Esophagus muscularis mucosa (tissue), 4 donors: ENCODE measurements around the gene SDK2. TPM values are rescaled to one million over a fixed set of nuclear protein-coding genes. Genes with fewer than 3 reads are reported as not detected.

Experiments used
- DNase-seq: peaks from one replicate; pipeline ENCODE4 v3.0.0-alpha.2; 2017; ENCODE audit errors: extremely low spot score
- H3K27ac ChIP-seq, 4 donors: fragments of 200-600 bp; sonication (generic); replicated peaks in 1 of 4; 1 replicate in 3 of 4; 2 replicates in 1 of 4; pipeline ENCODE4 v1.5.1; 2016 to 2019; ENCODE audit warnings: mild to moderate bottlenecking in 1 of 4
- H3K27me3 ChIP-seq, 4 donors: fragments of 200-600 bp; sonication (generic); one replicate each; pipeline versions ENCODE4 v1.5.1 to v1.6.0; 2016 to 2019
- H3K36me3 ChIP-seq, 4 donors: fragments of 200-600 bp; sonication (generic); one replicate each; pipeline ENCODE4 v1.5.1; 2016 to 2019
- H3K4me1 ChIP-seq, 4 donors: fragments of 200-600 bp; sonication (generic); one replicate each; pipeline ENCODE4 v1.5.1; 2016 to 2019
- H3K4me3 ChIP-seq, 4 donors: fragments of 200-600 bp; sonication (generic); 1 replicate in 2 of 4; 2 replicates in 2 of 4; pipeline ENCODE4 v1.5.1; 2016 to 2019; ENCODE audit warnings: mild to moderate bottlenecking in 4 of 4, moderate library complexity in 1 of 4
- H3K9me3 ChIP-seq, 4 donors: fragments of 200-600 bp; sonication (generic); 1 replicate in 3 of 4; 2 replicates in 1 of 4; pipeline ENCODE4 v1.5.1; 2016 to 2019
- CTCF ChIP-seq, 3 experiments: fragments of 200-600 bp in 2 of 3; fragments of 450-650 bp in 1 of 3; sonication (generic) in 2 of 3; IDR thresholded peaks; one replicate each; pipeline ENCODE4 v1.5.1; 2017 to 2019; ENCODE audit warnings: antibody characterized with exemption in 3 of 3, mild to moderate bottlenecking in 2 of 3, moderate library complexity in 1 of 3
- EP300 ChIP-seq: sonication (generic); formaldehyde crosslinking; IDR thresholded peaks from one replicate; pipeline ENCODE4 v1.6.1; 2017; ENCODE audit warnings: antibody characterized with exemption
- POLR2A ChIP-seq: fragments of 450-650 bp; IDR thresholded peaks from one replicate; pipeline ENCODE4 v1.6.1; 2017; ENCODE audit warnings: antibody characterized with exemption, moderate library complexity, mild to moderate bottlenecking, low read depth
- POLR2AphosphoS5 ChIP-seq, 2 donors: sonication (generic); formaldehyde crosslinking; IDR thresholded peaks; one replicate each; pipeline ENCODE4 v1.6.1; 2017; ENCODE audit warnings: antibody characterized with exemption in 2 of 2
- WGBS: methylation state at CpG from one replicate; pipeline ENCODE4 v1.1.5; 2018; 5-methylcytosine and 5-hydroxymethylcytosine counted together
- intact Hi-C: fragments of 100-400 bp; cut with DNase I; formaldehyde crosslinking; loops from one replicate; pipeline ENCODE4 v1.15.1; 2023
- total RNA-seq, 4 donors: library from RNA; depleted of rRNA; stranded (reverse); fragments of >200 nt; gene quantifications; one replicate each; pipeline versions ENCODE4 v1.1.0 to v1.2.1, GENCODE V29; 2016

The SDK2 gene
- total RNA-seq, 4 donors from 2014 or later, result 0.42 to 2.0 (median 1.2) TPM

GRCh38 chr17:73533781-73534180 is 110.5 kb downstream of the SDK2 start:
- 60% methylated on average over 7 of the region's 7 CpGs for WGBS
- no peaks in the 10 kb centered on the region for H3K27me3 ChIP-seq
- DNase-seq, result no peak
- H3K4me3 ChIP-seq, result no peak overlapping the region
- H3K4me1 ChIP-seq, result peaks cover 0 to 8% (median 0%) of the 10 kb centered on the region in 4 donors
- intact Hi-C loops, result loop anchor here (10.0 kb wide), 1 partner anchor 61 kb away; no protein-coding TSS in a partner anchor
- H3K27ac ChIP-seq, result no peak overlapping the region
- TF ChIP-seq EP300, result no peak
- TF ChIP-seq POLR2A, result no peak
- TF ChIP-seq CTCF (IDR thresholded peaks at IDR 0.05), result no peak
- TF ChIP-seq POLR2AphosphoS5 (IDR thresholded peaks at IDR 0.05), result no peak
- no peaks in the 10 kb centered on the region for H3K36me3 ChIP-seq
- no peaks in the 10 kb centered on the region for H3K9me3 ChIP-seq

GRCh38 chr17:73533127-73533526 is 111.1 kb downstream of the SDK2 start:
- WGBS, result 63% methylated on average over 6 of the region's 13 CpGs
- Histone ChIP-seq H3K27ac (no peak overlapping the region), H3K36me3 (no peaks in the 10 kb centered on the region), H3K4me3 (no peak overlapping the region), H3K9me3 (no peaks in the 10 kb centered on the region), H3K4me1 (peaks cover 0 to 8% (median 0%) of the 10 kb centered on the region in 4 donors), H3K27me3 (no peaks in the 10 kb centered on the region)
- no peak for TF ChIP-seq EP300
- TF ChIP-seq POLR2AphosphoS5 (IDR thresholded peaks at IDR 0.05), result no peak
- TF ChIP-seq POLR2A, result no peak
- TF ChIP-seq CTCF (IDR thresholded peaks at IDR 0.05), result no peak
- DNase-seq, result no peak
- intact Hi-C loops, result loop anchor here (10.0 kb wide), 1 partner anchor 62 kb away; no protein-coding TSS in a partner anchor

GRCh38 chr17:73532421-73532901 is 111.8 kb downstream of the SDK2 start:
- peaks cover 0 to 8% (median 0%) of the 10 kb centered on the region in 4 donors for H3K4me1 ChIP-seq
- no peak overlapping the region for H3K4me3 ChIP-seq
- no peaks in the 10 kb centered on the region for H3K27me3 ChIP-seq
- DNase-seq, result no peak
- intact Hi-C loops, result loop anchor here (10.0 kb wide), 1 partner anchor 62 kb away; no protein-coding TSS in a partner anchor
- no peak overlapping the region for H3K27ac ChIP-seq
- H3K36me3 ChIP-seq, result no peaks in the 10 kb centered on the region
- TF ChIP-seq CTCF (IDR thresholded peaks at IDR 0.05) (no peak), EP300 (no peak), POLR2A (no peak), POLR2AphosphoS5 (IDR thresholded peaks at IDR 0.05) (no peak)
- 74% methylated on average over 8 of the region's 9 CpGs for WGBS
- H3K9me3 ChIP-seq, result no peaks in the 10 kb centered on the region

GRCh38 chr17:73531158-73531557 is 113.1 kb downstream of the SDK2 start:
- WGBS, result 82% methylated on average over 5 of the region's 5 CpGs
- H3K9me3 ChIP-seq, result no peaks in the 10 kb centered on the region
- intact Hi-C loops, result loop anchor here (10.0 kb wide), 1 partner anchor 64 kb away; no protein-coding TSS in a partner anchor
- no peaks in the 10 kb centered on the region for H3K27me3 ChIP-seq
- peaks cover 0 to 8% (median 0%) of the 10 kb centered on the region in 4 donors for H3K4me1 ChIP-seq
- no peak for DNase-seq
- no peak overlapping the region for H3K4me3 ChIP-seq
- H3K27ac ChIP-seq, result no peak overlapping the region
- TF ChIP-seq CTCF (IDR thresholded peaks at IDR 0.05), result no peak
- TF ChIP-seq POLR2A, result no peak
- no peak for TF ChIP-seq POLR2AphosphoS5 (IDR thresholded peaks at IDR 0.05)
- TF ChIP-seq EP300, result no peak
- no peaks in the 10 kb centered on the region for H3K36me3 ChIP-seq

GRCh38 chr17:73528679-73529078 is 115.6 kb downstream of the SDK2 start:
- 94% methylated on average over 7 of the region's 7 CpGs for WGBS

More at GRCh38 chr17:73528679-73529078, 115.6 kb downstream of the SDK2 start:
- H3K27ac ChIP-seq, result no peak overlapping the region
- no peak for DNase-seq
- H3K27me3 ChIP-seq, result no peaks in the 10 kb centered on the region
- TF ChIP-seq POLR2A (no peak), CTCF (IDR thresholded peaks at IDR 0.05) (no peak), POLR2AphosphoS5 (IDR thresholded peaks at IDR 0.05) (no peak), EP300 (no peak)
- no peaks in the 10 kb centered on the region for H3K9me3 ChIP-seq
- no peaks in the 10 kb centered on the region for H3K36me3 ChIP-seq
- intact Hi-C loops, result no loop called here
- H3K4me3 ChIP-seq, result no peak overlapping the region
- H3K4me1 ChIP-seq, result peaks cover 0 to 8% (median 0%) of the 10 kb centered on the region in 4 donors
